Prostate gland (tissue), 2 donors: ENCODE results near the gene ABCC5. TPM values are rescaled to one million over a fixed set of nuclear protein-coding genes. Genes with fewer than 3 reads are reported as not detected.

Experiments
- DNase-seq: peaks from one replicate; pipeline ENCODE4 v3.0.0-alpha.2; 2019; ENCODE audit warnings: low spot score
- H3K27ac ChIP-seq, 2 donors: fragments of 200-600 bp; sonication (generic); 2 replicates each; pipeline ENCODE4 v1.5.1; 2017 to 2019
- H3K27me3 ChIP-seq: fragments of 200-600 bp; sonication (generic); replicated peaks from 2 replicates; pipeline ENCODE4 v1.5.1; 2019; ENCODE audit not compliant: insufficient read depth
- H3K36me3 ChIP-seq, 2 donors: fragments of 200-600 bp; sonication (generic); 1 replicate in 1 of 2; 2 replicates in 1 of 2; pipeline versions ENCODE4 v1.5.1 to v1.8.1; 2017 to 2019
- H3K4me1 ChIP-seq: fragments of 200-600 bp; sonication (generic); replicated peaks from 2 replicates; pipeline ENCODE4 v1.5.1; 2019
- H3K4me3 ChIP-seq, 2 donors: fragments of 200-600 bp; sonication (generic); 2 replicates each; pipeline ENCODE4 v1.5.1; 2017 to 2019
- H3K9me3 ChIP-seq: fragments of 200-600 bp; sonication (generic); 2 replicates; pipeline ENCODE4 v1.5.1; 2017
- POLR2A ChIP-seq: fragments of 450-650 bp; IDR thresholded peaks from one replicate; pipeline ENCODE4 v1.6.1; 2016; ENCODE audit warnings: antibody characterized with exemption, mild to moderate bottlenecking
- POLR2AphosphoS5 ChIP-seq: sonication (generic); formaldehyde crosslinking; IDR thresholded peaks from one replicate; pipeline ENCODE4 v1.6.1; 2017; ENCODE audit warnings: antibody characterized with exemption
- WGBS: methylation state at CpG from one replicate; pipeline ENCODE4 v1.1.5; 2018; 5-methylcytosine and 5-hydroxymethylcytosine counted together
- intact Hi-C: fragments of 100-400 bp; cut with DNase I; formaldehyde crosslinking; loops from one replicate; pipeline ENCODE4 v1.14.2; 2022
- total RNA-seq, 2 donors: library from RNA; depleted of rRNA; stranded (reverse); fragments of >200 nt; gene quantifications; one replicate each; pipeline ENCODE4 v1.1.0, GENCODE V29; 2016
- TF ChIP-seq, protein P1 (sequence below), 4 experiments: fragments of 200-600 bp in 2 of 4; fragments of 450-650 bp in 2 of 4; sonication (generic) in 2 of 4; IDR thresholded peaks; 1 replicate in 3 of 4; 2 replicates in 1 of 4; pipeline ENCODE4 v1.5.1; 2016 to 2019; ENCODE audit warnings: antibody characterized with exemption in 4 of 4, mild to moderate bottlenecking in 2 of 4, moderate library complexity in 2 of 4

Gene ABCC5
- total RNA-seq, 2 donors from 2014 or later, result 17.9 to 43.6 TPM

DNA sequence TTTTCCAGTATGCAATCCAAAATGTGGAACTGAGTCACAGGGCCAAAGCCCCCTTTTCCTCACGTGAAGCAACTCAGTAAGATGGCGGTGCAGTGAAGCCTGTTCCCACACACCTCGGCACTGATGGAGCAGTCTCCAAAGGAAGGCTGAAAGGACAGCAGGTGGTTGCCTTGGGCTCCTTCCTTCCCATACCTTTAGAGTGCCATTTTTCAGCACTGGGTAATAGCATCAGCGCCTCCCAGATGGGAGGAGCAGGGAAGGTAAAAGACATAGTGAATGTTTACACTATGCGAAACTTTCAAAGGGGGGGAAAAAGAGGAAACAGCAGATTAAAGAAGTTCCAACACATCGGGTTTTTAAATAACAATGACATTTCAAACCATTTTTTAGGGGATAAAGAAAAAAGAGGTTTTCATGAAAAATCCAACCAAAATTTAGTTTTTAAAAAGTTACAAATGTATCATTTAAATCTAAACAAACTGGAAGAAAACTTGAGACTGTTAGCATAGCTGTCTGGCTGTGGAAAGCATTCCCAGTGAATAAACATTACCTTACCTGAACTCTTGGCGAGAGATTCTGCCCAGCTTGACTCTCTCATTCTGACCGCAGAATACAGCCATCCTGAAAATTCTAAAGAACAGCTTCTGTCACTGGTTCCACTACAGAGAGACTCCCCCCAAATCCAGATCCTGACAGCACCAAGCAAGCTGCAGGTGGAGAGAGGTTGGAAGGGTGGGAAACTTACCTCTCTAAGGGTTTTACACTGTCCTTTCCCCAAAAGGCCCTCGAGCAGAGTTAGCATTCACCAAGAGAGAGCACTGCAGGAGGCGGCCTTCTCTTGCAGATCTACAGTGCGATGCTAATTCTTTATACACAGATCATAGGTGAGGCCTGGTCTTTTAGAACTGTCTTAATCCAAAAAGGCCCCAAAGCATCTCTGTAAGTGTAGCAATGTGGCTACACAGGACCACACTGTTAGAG is 32.6 kb downstream of the ABCC5 start:
- TF ChIP-seq POLR2AphosphoS5, result peak; percentile 30
- TF ChIP-seq, protein P1, sequence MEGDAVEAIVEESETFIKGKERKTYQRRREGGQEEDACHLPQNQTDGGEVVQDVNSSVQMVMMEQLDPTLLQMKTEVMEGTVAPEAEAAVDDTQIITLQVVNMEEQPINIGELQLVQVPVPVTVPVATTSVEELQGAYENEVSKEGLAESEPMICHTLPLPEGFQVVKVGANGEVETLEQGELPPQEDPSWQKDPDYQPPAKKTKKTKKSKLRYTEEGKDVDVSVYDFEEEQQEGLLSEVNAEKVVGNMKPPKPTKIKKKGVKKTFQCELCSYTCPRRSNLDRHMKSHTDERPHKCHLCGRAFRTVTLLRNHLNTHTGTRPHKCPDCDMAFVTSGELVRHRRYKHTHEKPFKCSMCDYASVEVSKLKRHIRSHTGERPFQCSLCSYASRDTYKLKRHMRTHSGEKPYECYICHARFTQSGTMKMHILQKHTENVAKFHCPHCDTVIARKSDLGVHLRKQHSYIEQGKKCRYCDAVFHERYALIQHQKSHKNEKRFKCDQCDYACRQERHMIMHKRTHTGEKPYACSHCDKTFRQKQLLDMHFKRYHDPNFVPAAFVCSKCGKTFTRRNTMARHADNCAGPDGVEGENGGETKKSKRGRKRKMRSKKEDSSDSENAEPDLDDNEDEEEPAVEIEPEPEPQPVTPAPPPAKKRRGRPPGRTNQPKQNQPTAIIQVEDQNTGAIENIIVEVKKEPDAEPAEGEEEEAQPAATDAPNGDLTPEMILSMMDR (IDR thresholded peaks at IDR 0.05), result no peak
- DNase-seq, result peak; percentile 55
- intact Hi-C loops, result no loop called here
- Histone ChIP-seq H3K36me3 (no peaks in the 10 kb centered on the region), H3K4me1 (peaks cover 25% of the 10 kb centered on the region), H3K27me3 (no peaks in the 10 kb centered on the region), H3K9me3 (no peaks in the 10 kb centered on the region), H3K27ac (peak overlapping the region; percentile 59 to 71), H3K4me3 (no peak overlapping the region)
- 52% methylated on average over 11 of the region's 11 CpGs for WGBS

DNA sequence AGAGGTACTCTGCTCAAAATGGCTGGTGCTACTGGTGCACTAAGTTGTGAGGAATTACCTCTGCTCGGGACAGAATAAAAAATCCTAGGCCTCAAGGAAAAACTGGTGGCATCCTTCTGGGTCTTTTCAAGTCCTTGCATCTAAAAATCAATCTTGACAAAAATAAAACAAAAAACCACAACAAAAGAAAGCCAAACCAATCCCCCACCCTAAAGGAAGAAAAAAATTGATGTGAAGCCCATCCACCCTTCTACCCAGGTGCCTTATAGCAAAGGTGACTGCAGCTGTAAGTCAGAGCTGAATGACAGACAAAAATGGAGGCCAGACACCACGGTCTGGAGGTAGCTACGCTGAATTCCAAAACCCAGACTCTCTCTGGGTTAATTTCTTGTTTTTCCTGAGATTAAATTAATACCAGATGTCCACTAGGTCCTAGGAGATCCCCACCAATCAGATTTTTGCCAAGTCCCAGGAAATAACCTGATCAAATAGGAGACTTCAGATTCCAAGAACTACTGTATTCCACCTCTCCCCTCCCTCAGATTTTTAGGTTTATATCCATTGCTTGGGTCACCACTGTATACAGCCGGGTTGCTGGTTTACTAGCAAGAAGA is 33.5 kb downstream of the ABCC5 start:
- Histone ChIP-seq H3K4me1 (peaks cover 25% of the 10 kb centered on the region), H3K27me3 (no peaks in the 10 kb centered on the region), H3K36me3 (no peaks in the 10 kb centered on the region), H3K4me3 (no peak overlapping the region), H3K9me3 (no peaks in the 10 kb centered on the region), H3K27ac (peak overlapping the region; percentile 59 to 71)
- WGBS, result 86% methylated on average over 4 of the region's 4 CpGs
- no peak for DNase-seq
- TF ChIP-seq, protein P1 (IDR thresholded peaks at IDR 0.05), result no peak
- TF ChIP-seq POLR2AphosphoS5, result no peak
- TF ChIP-seq POLR2A, result no peak
- intact Hi-C loops, result no loop called here

DNA sequence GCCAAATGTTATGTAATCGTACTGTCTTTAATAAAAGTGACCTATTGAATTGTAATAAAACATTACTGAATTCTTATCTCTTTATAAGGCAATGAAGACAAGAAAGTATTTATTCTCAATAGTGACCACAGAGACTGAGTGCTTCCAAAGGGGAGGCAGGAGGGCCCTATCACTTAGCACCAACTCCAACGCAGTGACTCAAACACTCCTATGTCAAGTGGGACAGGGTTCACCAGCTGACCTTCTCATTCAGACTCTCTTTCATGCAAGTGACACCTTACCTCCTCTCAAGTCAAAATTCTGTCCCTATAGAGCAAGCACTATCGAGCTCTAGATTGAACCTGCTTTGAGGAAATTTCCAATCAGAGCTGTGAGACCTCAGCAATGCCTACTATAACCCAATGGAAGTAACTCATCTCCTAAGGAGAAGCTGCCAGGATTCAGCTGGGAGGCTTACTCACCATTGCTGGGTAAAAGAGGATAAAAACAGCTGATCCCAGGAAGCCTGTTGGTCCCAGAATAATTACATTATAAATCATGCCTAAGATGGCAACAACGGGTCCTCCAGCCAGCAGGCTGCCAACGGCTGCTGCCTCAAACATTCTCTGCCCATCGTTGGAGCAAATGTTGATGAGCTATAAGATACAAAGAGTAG is 35.6 kb downstream of the ABCC5 start:
- Histone ChIP-seq H3K4me3 (no peak overlapping the region), H3K9me3 (no peaks in the 10 kb centered on the region), H3K36me3 (no peaks in the 10 kb centered on the region), H3K27me3 (no peaks in the 10 kb centered on the region), H3K4me1 (peaks cover 25% of the 10 kb centered on the region), H3K27ac (no peak overlapping the region)
- TF ChIP-seq POLR2A (no peak), POLR2AphosphoS5 (no peak)
- TF ChIP-seq, protein P1 (IDR thresholded peaks at IDR 0.05), result no peak
- intact Hi-C loops, result no loop called here
- DNase-seq, result no peak
- WGBS, result 63% methylated on average over 6 of the region's 6 CpGs

DNA sequence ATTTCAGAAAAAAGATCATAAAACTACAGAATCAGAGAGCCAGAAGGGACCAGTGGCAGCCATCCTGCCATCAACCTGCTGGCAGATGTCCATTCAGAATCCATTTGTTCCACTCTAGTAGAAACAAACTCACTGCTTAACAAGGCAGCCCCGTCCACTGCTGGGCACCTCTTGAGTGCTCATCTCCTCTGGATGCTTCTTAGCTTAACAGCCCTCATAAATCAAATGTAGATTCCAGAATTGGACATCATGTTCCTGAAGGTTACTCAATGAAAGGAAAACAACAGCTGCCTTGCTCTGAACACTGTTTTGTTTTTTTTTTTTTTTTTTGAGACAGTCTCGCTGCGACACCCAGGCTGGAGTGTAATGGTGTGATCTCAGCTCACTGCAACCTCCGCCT is 37.3 kb downstream of the ABCC5 start:
- H3K4me3 ChIP-seq, result no peak overlapping the region
- peak overlapping the region; percentile 22 to 34 for H3K27ac ChIP-seq
- no peaks in the 10 kb centered on the region for H3K9me3 ChIP-seq
- DNase-seq, result peak; percentile 37
- 48% methylated on average over 4 of the region's 4 CpGs for WGBS
- H3K27me3 ChIP-seq, result no peaks in the 10 kb centered on the region
- intact Hi-C loops, result no loop called here
- TF ChIP-seq POLR2A (no peak), POLR2AphosphoS5 (peak; percentile 89)
- H3K36me3 ChIP-seq, result no peaks in the 10 kb centered on the region
- H3K4me1 ChIP-seq, result peaks cover 21% of the 10 kb centered on the region

DNA sequence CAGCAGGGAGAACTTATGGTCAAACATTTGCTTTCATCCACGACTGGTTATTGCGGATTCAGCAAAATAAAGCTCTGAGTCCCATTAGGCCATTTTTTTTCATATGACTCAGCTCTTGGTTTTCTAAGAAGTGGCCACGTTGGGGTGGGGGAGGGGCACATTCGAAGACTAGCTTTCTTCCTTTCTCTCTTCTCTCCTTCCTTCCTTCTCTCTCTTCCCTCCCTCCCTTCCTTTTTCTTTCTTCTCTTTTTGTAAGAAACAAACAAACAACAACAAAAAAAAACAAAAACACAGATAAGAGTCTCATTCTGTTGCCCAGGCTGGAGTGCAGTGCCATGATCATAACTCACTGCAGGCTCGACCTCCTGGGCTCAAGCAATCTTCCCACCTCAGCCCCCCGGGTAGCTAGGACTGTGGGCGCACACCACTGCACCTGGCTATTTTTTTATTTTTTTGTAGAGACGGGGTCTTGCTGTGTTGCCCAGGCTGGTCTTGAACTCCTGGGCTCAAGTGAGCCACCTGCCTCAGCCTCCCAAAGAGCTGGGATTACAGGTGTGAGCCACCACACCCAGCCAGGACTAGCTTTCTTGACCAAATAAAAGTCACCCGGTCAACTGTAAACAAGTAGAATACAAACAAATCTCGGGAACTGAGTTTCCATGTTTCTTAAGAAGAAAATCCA is 41.6 kb downstream of the ABCC5 start:
- H3K4me3 ChIP-seq, result no peak overlapping the region
- no peaks in the 10 kb centered on the region for H3K27me3 ChIP-seq
- no peaks in the 10 kb centered on the region for H3K36me3 ChIP-seq
- H3K27ac ChIP-seq, result no peak overlapping the region
- WGBS, result 89% methylated on average over 10 of the region's 10 CpGs
- TF ChIP-seq, protein P1 (IDR thresholded peaks at IDR 0.05), result no peak
- TF ChIP-seq POLR2A (no peak), POLR2AphosphoS5 (no peak)
- H3K4me1 ChIP-seq, result no peaks in the 10 kb centered on the region
- no peaks in the 10 kb centered on the region for H3K9me3 ChIP-seq
- DNase-seq, result no peak
- intact Hi-C loops, result no loop called here
